H1 (cell line): ENCODE measurements around the gene SEC63. TPM values are rescaled to one million over a fixed set of nuclear protein-coding genes. Genes with fewer than 3 reads are reported as not detected.

ENCODE experiments used
- HDAC6 ChIP-seq: IDR thresholded peaks from one replicate; pipeline ENCODE4 v1.7.1; 2012; ENCODE audit warnings: low read depth, mild to moderate bottlenecking, inconsistent platforms, low read length, moderate library complexity
- KDM4A ChIP-seq: IDR thresholded peaks from one replicate; pipeline ENCODE4 v1.7.1; 2012; ENCODE audit warnings: low read depth, mild to moderate bottlenecking, moderate library complexity, low read length, inconsistent platforms; ENCODE audit not compliant: severe bottlenecking
- NRF1 ChIP-seq: IDR thresholded peaks from 2 replicates; pipeline ENCODE4 v1.6.1; 2011; ENCODE audit warnings: mild to moderate bottlenecking, low read depth, low read length, improper control_type of control experiment
- RFX5 ChIP-seq: IDR thresholded peaks from 2 replicates; pipeline ENCODE4 v1.6.1; 2011; ENCODE audit warnings: low read depth, low read length, improper control_type of control experiment, borderline replicate concordance
- polyA plus RNA-seq, 7 experiments: library from polyadenylated mRNA; depleted of rRNA in 3 of 7; stranded (reverse) in 5 of 7; unstranded in 2 of 7; fragments of >200 nt in 5 of 7; fragments of 200-250 nt in 2 of 7; gene quantifications; 1 replicate in 5 of 7; 2 replicates in 1 of 7; 4 replicates in 1 of 7; pipeline versions ENCODE4 v1.2.1 to v1.2.3, GENCODE V29; 2011 to 2013; ENCODE audit warnings: missing spikeins in 2 of 7, mixed read lengths in 2 of 7
- total RNA-seq: library from RNA; stranded (reverse); fragmentation: NEBNext Ultra II Directional; extraction: Animal tissue kit (Norgen Biotek cat#: 25700); gene quantifications from 2 replicates; pipeline ENCODE4 v1.2.1, GENCODE V29; 2021
- TF ChIP-seq, protein P1 (sequence below), 3 experiments: IDR thresholded peaks; 1 replicate in 2 of 3; 2 replicates in 1 of 3; pipeline versions ENCODE4 v1.5.1 to v1.6.1; 2011; ENCODE audit warnings: low read length in 3 of 3, mild to moderate bottlenecking in 3 of 3, inconsistent platforms in 2 of 3, low read depth in 1 of 3, moderate library complexity in 1 of 3; ENCODE audit not compliant: insufficient read depth in 1 of 3; ENCODE audit errors: control extremely low read depth in 1 of 3
- TF ChIP-seq, protein P2 (sequence below): IDR thresholded peaks from 2 replicates; pipeline ENCODE4 v1.6.1; 2011; ENCODE audit warnings: low read length, improper control_type of control experiment

SEC63 gene
- total and polyA plus RNA-seq, 2 of the 8 experiments (the other 6 are each of a cell fraction or from before 2014, with no cell fraction given): 17.3 to 121 TPM

DNA sequence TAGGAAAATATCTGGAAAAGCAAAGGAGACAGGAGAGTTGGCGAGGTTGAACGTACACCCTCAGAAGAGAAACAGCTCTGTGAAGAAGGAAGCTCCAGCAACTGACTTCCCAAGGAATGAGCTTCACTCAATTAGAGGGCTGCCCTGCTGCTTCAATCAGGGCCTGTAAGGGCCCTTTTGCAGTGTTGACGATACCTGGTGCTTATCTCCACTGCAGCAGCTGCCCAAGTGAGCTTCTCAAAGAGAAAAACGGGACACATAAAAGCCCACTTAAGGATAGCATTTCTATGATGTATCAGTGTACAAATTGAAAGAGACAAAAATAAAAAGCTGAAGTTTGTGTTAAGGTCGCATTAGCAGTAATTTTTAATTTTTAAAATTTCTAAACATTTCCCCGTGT is 16.4 kb downstream of the SEC63 start (continued):
- TF ChIP-seq, protein P1, sequence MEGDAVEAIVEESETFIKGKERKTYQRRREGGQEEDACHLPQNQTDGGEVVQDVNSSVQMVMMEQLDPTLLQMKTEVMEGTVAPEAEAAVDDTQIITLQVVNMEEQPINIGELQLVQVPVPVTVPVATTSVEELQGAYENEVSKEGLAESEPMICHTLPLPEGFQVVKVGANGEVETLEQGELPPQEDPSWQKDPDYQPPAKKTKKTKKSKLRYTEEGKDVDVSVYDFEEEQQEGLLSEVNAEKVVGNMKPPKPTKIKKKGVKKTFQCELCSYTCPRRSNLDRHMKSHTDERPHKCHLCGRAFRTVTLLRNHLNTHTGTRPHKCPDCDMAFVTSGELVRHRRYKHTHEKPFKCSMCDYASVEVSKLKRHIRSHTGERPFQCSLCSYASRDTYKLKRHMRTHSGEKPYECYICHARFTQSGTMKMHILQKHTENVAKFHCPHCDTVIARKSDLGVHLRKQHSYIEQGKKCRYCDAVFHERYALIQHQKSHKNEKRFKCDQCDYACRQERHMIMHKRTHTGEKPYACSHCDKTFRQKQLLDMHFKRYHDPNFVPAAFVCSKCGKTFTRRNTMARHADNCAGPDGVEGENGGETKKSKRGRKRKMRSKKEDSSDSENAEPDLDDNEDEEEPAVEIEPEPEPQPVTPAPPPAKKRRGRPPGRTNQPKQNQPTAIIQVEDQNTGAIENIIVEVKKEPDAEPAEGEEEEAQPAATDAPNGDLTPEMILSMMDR (IDR thresholded peaks at IDR 0.05; ENCODE audit: control extremely low read depth in 1 of 3, insufficient read depth in 1 of 3, low read depth in 1 of 3, low read length in 3 of 3): no peak
- no peak for TF ChIP-seq HDAC6
- TF ChIP-seq, protein P2, sequence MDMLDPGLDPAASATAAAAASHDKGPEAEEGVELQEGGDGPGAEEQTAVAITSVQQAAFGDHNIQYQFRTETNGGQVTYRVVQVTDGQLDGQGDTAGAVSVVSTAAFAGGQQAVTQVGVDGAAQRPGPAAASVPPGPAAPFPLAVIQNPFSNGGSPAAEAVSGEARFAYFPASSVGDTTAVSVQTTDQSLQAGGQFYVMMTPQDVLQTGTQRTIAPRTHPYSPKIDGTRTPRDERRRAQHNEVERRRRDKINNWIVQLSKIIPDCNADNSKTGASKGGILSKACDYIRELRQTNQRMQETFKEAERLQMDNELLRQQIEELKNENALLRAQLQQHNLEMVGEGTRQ: no peak
- no peak for TF ChIP-seq RFX5
- no peak for TF ChIP-seq NRF1
- no peak for TF ChIP-seq KDM4A
- TF ChIP-seq, all 59 proteins: peak for 0
